WTC11 (cell line): ENCODE measurements around the gene IMP3. TPM values are rescaled to one million over a fixed set of nuclear protein-coding genes. Genes with fewer than 3 reads are reported as not detected.

Source experiments
- ATAC-seq: fragments of 200-7000 bp; cut with Tn5 transposase; 2 replicates; pipeline ENCODE4 v1.10.0; 2021; ENCODE audit warnings: mild to moderate bottlenecking, moderate library complexity
- CTCF ChIA-PET: fragments of 300-600 bp; sonication (Branson Sonifier 250); formaldehyde crosslinking; loops from one replicate; lab custom pipeline; 2021; ENCODE audit warnings: antibody characterized with exemption; lab: Charles Lee
- POLR2A ChIA-PET: fragments of 350-600 bp; sonication (Branson Sonifier 250); formaldehyde crosslinking; loops from one replicate; lab custom pipeline; 2021; ENCODE audit warnings: antibody characterized with exemption; lab: Charles Lee
- DNase-seq: peaks from one replicate; pipeline ENCODE4 v3.0.0; 2021; ENCODE audit warnings: low spot score
- H3K27ac Mint-ChIP-seq: 2 replicates; pipeline ENCODE4 v1.8.0; 2021; ENCODE audit warnings: mixed read lengths
- H3K27me3 Mint-ChIP-seq: 2 replicates; pipeline ENCODE4 v1.8.0; 2021; ENCODE audit warnings: low read depth, mild to moderate bottlenecking, moderate library complexity, mixed read lengths
- H3K36me3 Mint-ChIP-seq: 2 replicates; pipeline ENCODE4 v1.8.0; 2021; ENCODE audit warnings: mixed read lengths
- H3K4me1 Mint-ChIP-seq: 2 replicates; pipeline ENCODE4 v1.8.0; 2022; ENCODE audit warnings: mixed read lengths
- H3K4me3 Mint-ChIP-seq: 2 replicates; pipeline ENCODE4 v1.8.0; 2021; ENCODE audit warnings: mild to moderate bottlenecking, moderate library complexity, mixed read lengths
- H3K9me3 Mint-ChIP-seq: 2 replicates; pipeline ENCODE4 v1.8.0; 2021; ENCODE audit warnings: mixed read lengths
- CREB1 ChIP-seq: sonication (generic); formaldehyde crosslinking; IDR thresholded peaks from 2 replicates; pipeline ENCODE4 v1.8.0; 2023; ENCODE audit warnings: mild to moderate bottlenecking, missing genetic modification reagents
- EMX1 ChIP-seq: fragments of 250-450 bp; sonication (Bioruptor Pico); IDR thresholded peaks from 2 replicates; pipeline ENCODE4 v1.8.0; 2021; ENCODE audit warnings: mild to moderate bottlenecking
- GABPB1 ChIP-seq: sonication (generic); formaldehyde crosslinking; IDR thresholded peaks from 2 replicates; pipeline ENCODE4 v1.8.1; 2023; ENCODE audit warnings: mild to moderate bottlenecking, missing genetic modification reagents
- IRF2 ChIP-seq: sonication (generic); formaldehyde crosslinking; IDR thresholded peaks from 2 replicates; pipeline ENCODE4 v1.8.0; 2022; ENCODE audit warnings: low read depth, missing genetic modification reagents, borderline replicate concordance
- MXD4 ChIP-seq: fragments of 250-450 bp; sonication (Bioruptor Pico); IDR thresholded peaks from 2 replicates; pipeline ENCODE4 v1.8.0; 2021; ENCODE audit warnings: mild to moderate bottlenecking, moderate library complexity, borderline replicate concordance
- RELA ChIP-seq: sonication (generic); formaldehyde crosslinking; IDR thresholded peaks from 2 replicates; pipeline ENCODE4 v1.8.1; 2022; ENCODE audit warnings: missing genetic modification reagents, mild to moderate bottlenecking, borderline replicate concordance
- RORB ChIP-seq: fragments of 250-450 bp; sonication (Bioruptor Pico); IDR thresholded peaks from 2 replicates; pipeline ENCODE4 v1.9.0; 2021; ENCODE audit warnings: mild to moderate bottlenecking
- SMAD3 ChIP-seq: sonication (generic); formaldehyde crosslinking; IDR thresholded peaks from 2 replicates; pipeline ENCODE4 v1.8.0; 2022; ENCODE audit warnings: missing genetic modification reagents, mild to moderate bottlenecking, borderline replicate concordance
- ZNF232 ChIP-seq: sonication (generic); formaldehyde crosslinking; IDR thresholded peaks from 2 replicates; pipeline ENCODE4 v1.8.0; 2022; ENCODE audit warnings: mild to moderate bottlenecking, missing genetic modification reagents
- ZNF416 ChIP-seq: fragments of 250-450 bp; sonication (Bioruptor Pico); IDR thresholded peaks from 2 replicates; pipeline ENCODE4 v1.9.0; 2021; ENCODE audit warnings: mild to moderate bottlenecking, inconsistent platforms
- ZNF423 ChIP-seq: fragments of 250-450 bp; sonication (Bioruptor Pico); IDR thresholded peaks from 2 replicates; pipeline ENCODE4 v2.1.2; 2022; ENCODE audit warnings: mild to moderate bottlenecking, moderate library complexity
- total RNA-seq: library from RNA; stranded (reverse); gene quantifications from 3 replicates; pipeline ENCODE4 v1.2.3, GENCODE V29; 2021
- TF ChIP-seq, protein P1 (sequence below): fragments of 250-450 bp; sonication (Bioruptor Pico); IDR thresholded peaks from 2 replicates; pipeline ENCODE4 v2.1.2; 2022; ENCODE audit warnings: mild to moderate bottlenecking, moderate library complexity
- TF ChIP-seq, protein P2 (sequence below): fragments of 250-450 bp; sonication (Bioruptor Pico); conservative IDR thresholded peaks from 2 replicates; pipeline ENCODE4 v1.9.0; 2021; ENCODE audit warnings: mild to moderate bottlenecking
- TF ChIP-seq, protein P3 (sequence below): sonication (generic); formaldehyde crosslinking; IDR thresholded peaks from 2 replicates; pipeline ENCODE4 v1.8.1; 2023; ENCODE audit warnings: mild to moderate bottlenecking, moderate library complexity, missing genetic modification reagents
- TF ChIP-seq, protein P4 (sequence below): sonication (generic); formaldehyde crosslinking; IDR thresholded peaks from 2 replicates; pipeline ENCODE4 v1.8.0; 2023; ENCODE audit warnings: missing genetic modification reagents
- TF ChIP-seq, protein P5 (sequence below): fragments of 250-450 bp; sonication (Bioruptor Pico); IDR thresholded peaks from 2 replicates; pipeline ENCODE4 v1.9.0; 2021; ENCODE audit warnings: mild to moderate bottlenecking
- TF ChIP-seq, protein P6 (sequence below): fragments of 250-450 bp; sonication (Bioruptor Pico); IDR thresholded peaks from 2 replicates; pipeline ENCODE4 v1.9.0; 2021; ENCODE audit warnings: moderate library complexity, mild to moderate bottlenecking, inconsistent platforms, borderline replicate concordance
- TF ChIP-seq, protein P7 (sequence below): fragments of 200-600 bp; IDR thresholded peaks from 2 replicates; pipeline ENCODE4 v1.8.0; 2022; ENCODE audit warnings: antibody characterized with exemption
- TF ChIP-seq, protein P8 (sequence below): sonication (generic); formaldehyde crosslinking; IDR thresholded peaks from 2 replicates; pipeline ENCODE4 v1.8.1; 2023; ENCODE audit warnings: mild to moderate bottlenecking, missing genetic modification reagents, moderate library complexity

IMP3 gene
- total RNA-seq, 1 experiment from 2014 or later: 107 TPM

DNA sequence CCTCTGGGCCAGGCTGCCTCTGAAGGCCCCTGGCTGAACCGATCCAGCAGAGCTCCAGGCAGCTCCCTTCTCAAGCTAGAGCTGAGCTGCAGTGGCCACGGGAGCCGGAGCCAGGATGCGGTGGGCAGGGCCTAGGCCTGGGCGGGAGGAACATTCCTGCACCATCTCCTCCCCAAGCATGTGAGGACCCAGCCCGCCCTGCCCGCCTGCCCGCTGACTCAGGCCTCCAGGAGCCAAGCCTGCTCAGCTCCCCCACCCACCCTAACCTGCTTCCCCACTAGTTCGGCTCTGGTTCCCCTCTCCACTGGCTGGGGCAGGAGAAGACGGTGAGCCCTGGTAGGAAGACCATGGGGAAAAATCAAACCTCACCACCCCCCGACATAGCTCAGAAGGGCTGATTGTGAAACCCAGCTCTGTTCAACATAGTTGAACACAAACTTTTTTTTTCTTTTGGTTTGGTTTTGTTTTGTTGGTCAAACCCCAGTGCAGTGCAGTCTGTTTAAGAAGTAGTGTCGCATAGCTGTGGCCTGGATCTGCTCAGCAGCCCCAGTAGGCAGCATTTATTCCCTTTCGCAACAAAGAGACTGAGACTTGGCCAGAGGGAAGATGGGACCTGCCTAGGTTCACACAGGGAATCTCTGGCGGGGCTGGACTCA is 21.2 kb upstream of the IMP3 start:
- DNase-seq: peak; percentile 57
- no peaks in the 10 kb centered on the region for H3K27me3 Mint-ChIP-seq
- H3K4me3 Mint-ChIP-seq: no peak overlapping the region
- no peaks in the 10 kb centered on the region for H3K4me1 Mint-ChIP-seq
- no peaks in the 10 kb centered on the region for H3K9me3 Mint-ChIP-seq
- ATAC-seq: peak; percentile 89
- ChIA-PET POLR2A (interaction anchor here (0.6 to 1.4 kb wide), 3 partner anchors 12 to 1777 kb away, joined by 3 read pairs; partner anchors contain the start of gene IMP3), CTCF (interaction anchor here (0.6 to 1.8 kb wide), 9 partner anchors 11 to 293 kb away, joined by 3 to 10 read pairs (median 3); partner anchors contain the start of genes MAN2C1 and SNX33)
- TF ChIP-seq, protein P1, sequence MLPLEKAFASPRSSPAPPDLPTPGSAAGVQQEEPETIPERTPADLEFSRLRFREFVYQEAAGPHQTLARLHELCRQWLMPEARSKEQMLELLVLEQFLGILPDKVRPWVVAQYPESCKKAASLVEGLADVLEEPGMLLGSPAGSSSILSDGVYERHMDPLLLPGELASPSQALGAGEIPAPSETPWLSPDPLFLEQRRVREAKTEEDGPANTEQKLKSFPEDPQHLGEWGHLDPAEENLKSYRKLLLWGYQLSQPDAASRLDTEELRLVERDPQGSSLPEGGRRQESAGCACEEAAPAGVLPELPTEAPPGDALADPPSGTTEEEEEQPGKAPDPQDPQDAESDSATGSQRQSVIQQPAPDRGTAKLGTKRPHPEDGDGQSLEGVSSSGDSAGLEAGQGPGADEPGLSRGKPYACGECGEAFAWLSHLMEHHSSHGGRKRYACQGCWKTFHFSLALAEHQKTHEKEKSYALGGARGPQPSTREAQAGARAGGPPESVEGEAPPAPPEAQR (CRISPR knock-in tag): no peak
- TF ChIP-seq, protein P2, sequence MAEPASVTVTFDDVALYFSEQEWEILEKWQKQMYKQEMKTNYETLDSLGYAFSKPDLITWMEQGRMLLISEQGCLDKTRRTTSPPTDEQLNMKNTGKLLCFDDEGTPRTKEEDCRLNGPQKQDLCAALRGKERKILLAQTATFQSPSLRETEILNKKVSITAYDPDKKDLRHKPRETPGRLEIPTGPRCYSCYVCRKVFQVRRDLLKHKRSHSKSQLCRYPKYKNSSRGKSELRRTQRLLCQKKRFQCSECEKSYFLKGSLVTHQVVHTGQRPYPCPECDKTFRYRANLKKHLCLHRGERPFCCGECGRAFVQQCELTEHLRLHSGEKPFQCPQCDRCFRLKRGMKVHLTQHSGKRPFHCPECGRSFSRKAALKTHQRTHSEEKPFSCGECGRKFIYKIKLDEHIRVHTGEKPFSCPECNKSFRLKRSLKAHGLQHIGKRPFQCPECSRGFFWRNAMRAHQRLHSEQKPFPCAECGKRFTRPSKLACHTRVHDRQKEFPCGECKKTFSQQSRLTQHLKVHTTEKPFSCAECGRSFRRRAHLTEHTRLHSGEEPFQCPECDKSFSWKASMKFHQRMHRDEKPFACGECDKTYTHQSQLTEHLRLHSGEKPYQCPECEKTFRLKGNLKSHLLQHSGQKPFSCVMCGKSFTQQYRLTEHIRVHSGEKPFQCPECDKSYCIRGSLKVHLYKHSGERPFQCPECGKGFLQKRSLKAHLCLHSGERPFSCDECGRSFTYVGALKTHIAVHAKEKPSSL (CRISPR knock-in tag): no peak
- TF ChIP-seq, protein P3, sequence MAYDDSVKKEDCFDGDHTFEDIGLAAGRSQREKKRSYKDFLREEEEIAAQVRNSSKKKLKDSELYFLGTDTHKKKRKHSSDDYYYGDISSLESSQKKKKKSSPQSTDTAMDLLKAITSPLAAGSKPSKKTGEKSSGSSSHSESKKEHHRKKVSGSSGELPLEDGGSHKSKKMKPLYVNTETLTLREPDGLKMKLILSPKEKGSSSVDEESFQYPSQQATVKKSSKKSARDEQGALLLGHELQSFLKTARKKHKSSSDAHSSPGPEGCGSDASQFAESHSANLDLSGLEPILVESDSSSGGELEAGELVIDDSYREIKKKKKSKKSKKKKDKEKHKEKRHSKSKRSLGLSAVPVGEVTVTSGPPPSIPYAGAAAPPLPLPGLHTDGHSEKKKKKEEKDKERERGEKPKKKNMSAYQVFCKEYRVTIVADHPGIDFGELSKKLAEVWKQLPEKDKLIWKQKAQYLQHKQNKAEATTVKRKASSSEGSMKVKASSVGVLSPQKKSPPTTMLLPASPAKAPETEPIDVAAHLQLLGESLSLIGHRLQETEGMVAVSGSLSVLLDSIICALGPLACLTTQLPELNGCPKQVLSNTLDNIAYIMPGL: no peak
- TF ChIP-seq SMAD3 (CRISPR knock-in tag): no peak
- TF ChIP-seq IRF2 (CRISPR knock-in tag): no peak
- no peak for TF ChIP-seq ZNF416 (CRISPR knock-in tag)
- TF ChIP-seq RELA: no peak
- TF ChIP-seq ZNF423: no peak
- no peak for TF ChIP-seq CREB1
- TF ChIP-seq, protein P4, sequence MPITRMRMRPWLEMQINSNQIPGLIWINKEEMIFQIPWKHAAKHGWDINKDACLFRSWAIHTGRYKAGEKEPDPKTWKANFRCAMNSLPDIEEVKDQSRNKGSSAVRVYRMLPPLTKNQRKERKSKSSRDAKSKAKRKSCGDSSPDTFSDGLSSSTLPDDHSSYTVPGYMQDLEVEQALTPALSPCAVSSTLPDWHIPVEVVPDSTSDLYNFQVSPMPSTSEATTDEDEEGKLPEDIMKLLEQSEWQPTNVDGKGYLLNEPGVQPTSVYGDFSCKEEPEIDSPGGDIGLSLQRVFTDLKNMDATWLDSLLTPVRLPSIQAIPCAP (CRISPR knock-in tag): no peak
- TF ChIP-seq EMX1 (CRISPR knock-in tag): no peak
- TF ChIP-seq ZNF232: no peak
- TF ChIP-seq, protein P5, sequence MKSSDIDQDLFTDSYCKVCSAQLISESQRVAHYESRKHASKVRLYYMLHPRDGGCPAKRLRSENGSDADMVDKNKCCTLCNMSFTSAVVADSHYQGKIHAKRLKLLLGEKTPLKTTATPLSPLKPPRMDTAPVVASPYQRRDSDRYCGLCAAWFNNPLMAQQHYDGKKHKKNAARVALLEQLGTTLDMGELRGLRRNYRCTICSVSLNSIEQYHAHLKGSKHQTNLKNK (CRISPR knock-in tag): no peak
- TF ChIP-seq MXD4: no peak
- TF ChIP-seq GABPB1 (CRISPR knock-in tag): no peak
- no peak for TF ChIP-seq RORB (CRISPR knock-in tag)
- TF ChIP-seq, protein P6, sequence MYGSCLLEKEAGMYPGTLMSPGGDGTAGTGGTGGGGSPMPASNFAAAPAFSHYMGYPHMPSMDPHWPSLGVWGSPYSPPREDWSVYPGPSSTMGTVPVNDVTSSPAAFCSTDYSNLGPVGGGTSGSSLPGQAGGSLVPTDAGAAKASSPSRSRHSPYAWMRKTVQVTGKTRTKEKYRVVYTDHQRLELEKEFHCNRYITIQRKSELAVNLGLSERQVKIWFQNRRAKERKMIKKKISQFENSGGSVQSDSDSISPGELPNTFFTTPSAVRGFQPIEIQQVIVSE (CRISPR knock-in tag): no peak
- TF ChIP-seq, protein P7, sequence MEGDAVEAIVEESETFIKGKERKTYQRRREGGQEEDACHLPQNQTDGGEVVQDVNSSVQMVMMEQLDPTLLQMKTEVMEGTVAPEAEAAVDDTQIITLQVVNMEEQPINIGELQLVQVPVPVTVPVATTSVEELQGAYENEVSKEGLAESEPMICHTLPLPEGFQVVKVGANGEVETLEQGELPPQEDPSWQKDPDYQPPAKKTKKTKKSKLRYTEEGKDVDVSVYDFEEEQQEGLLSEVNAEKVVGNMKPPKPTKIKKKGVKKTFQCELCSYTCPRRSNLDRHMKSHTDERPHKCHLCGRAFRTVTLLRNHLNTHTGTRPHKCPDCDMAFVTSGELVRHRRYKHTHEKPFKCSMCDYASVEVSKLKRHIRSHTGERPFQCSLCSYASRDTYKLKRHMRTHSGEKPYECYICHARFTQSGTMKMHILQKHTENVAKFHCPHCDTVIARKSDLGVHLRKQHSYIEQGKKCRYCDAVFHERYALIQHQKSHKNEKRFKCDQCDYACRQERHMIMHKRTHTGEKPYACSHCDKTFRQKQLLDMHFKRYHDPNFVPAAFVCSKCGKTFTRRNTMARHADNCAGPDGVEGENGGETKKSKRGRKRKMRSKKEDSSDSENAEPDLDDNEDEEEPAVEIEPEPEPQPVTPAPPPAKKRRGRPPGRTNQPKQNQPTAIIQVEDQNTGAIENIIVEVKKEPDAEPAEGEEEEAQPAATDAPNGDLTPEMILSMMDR: no peak
- TF ChIP-seq, protein P8, sequence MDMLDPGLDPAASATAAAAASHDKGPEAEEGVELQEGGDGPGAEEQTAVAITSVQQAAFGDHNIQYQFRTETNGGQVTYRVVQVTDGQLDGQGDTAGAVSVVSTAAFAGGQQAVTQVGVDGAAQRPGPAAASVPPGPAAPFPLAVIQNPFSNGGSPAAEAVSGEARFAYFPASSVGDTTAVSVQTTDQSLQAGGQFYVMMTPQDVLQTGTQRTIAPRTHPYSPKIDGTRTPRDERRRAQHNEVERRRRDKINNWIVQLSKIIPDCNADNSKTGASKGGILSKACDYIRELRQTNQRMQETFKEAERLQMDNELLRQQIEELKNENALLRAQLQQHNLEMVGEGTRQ: no peak
- H3K27ac Mint-ChIP-seq: peak overlapping the region; percentile 44; the same call in 1 of the 2 replicates
- peaks cover 10% of the 10 kb centered on the region; the same call in 1 of the 2 replicates for H3K36me3 Mint-ChIP-seq
